ENCODE results near the gene FOXJ1.

Gene FOXJ1

GRCh38 chr17:76173474-76173873, 32.4 kb upstream of the FOXJ1 start:
- TF ChIP-seq NFRKB (IDR thresholded peaks at IDR 0.05) (no peak), FOXM1 (IDR thresholded peaks at IDR 0.05; ENCODE audit: borderline replicate concordance) (no peak), FOXA1 (IDR thresholded peaks at IDR 0.05) (no peak), L3MBTL2 (conservative IDR thresholded peaks at IDR 0.05) (no peak), FOXK2 (IDR thresholded peaks at IDR 0.05) (no peak), LEF1 (IDR thresholded peaks at IDR 0.05; ENCODE audit: borderline replicate concordance) (no peak)
- ChIA-PET POLR2A (no interaction called here), CTCF (interaction anchor here (0.9 kb wide), 1 partner anchor 8 kb away, joined by 6 read pairs; no protein-coding TSS in a partner anchor)
- no peak for DNase-seq (ENCODE audit: extremely low spot score)

GRCh38 chr17:76171706-76172105, 30.7 kb upstream of the FOXJ1 start:
- TF ChIP-seq FOXK2 (IDR thresholded peaks at IDR 0.05) (no peak), NFRKB (IDR thresholded peaks at IDR 0.05) (no peak), HDGF (IDR thresholded peaks at IDR 0.05; ENCODE audit: borderline replicate concordance) (no peak), ELF4 (IDR thresholded peaks at IDR 0.05) (no peak), FOXA1 (IDR thresholded peaks at IDR 0.05) (no peak), PKNOX1 (IDR thresholded peaks at IDR 0.05) (no peak), CTBP1 (IDR thresholded peaks at IDR 0.05; ENCODE audit: borderline replicate concordance) (no peak)
- no peak for DNase-seq (ENCODE audit: extremely low spot score)
- ChIA-PET CTCF (interaction anchor here (0.7 to 1.1 kb wide), 2 partner anchors 10 to 14 kb away, joined by 3 read pairs; no protein-coding TSS in a partner anchor), POLR2A (no interaction called here)

- POLR2A ChIA-PET = no interaction called here
- DNase-seq (ENCODE audit: extremely low spot score) = no peak
- CTCF ChIA-PET = interaction anchor here (0.6 to 0.9 kb wide), 2 partner anchors 10 to 59 kb away, joined by 3 to 5 read pairs; no protein-coding TSS in a partner anchor
- TF ChIP-seq FOXK2 (IDR thresholded peaks at IDR 0.05) = no peak
- no peak for TF ChIP-seq LEF1 (IDR thresholded peaks at IDR 0.05; ENCODE audit: borderline replicate concordance)
- TF ChIP-seq ZNF384 (IDR thresholded peaks at IDR 0.05) = no peak
- no peak for TF ChIP-seq FOXA1 (IDR thresholded peaks at IDR 0.05)
Measured at GRCh38 chr17:76170114-76170513, 29.1 kb upstream of the FOXJ1 start.

GRCh38 chr17:76166906-76167305, 25.9 kb upstream of the FOXJ1 start:
- no peak for DNase-seq (ENCODE audit: extremely low spot score)
- no peak for TF ChIP-seq FOXA1 (IDR thresholded peaks at IDR 0.05)
- TF ChIP-seq ZNF384 (IDR thresholded peaks at IDR 0.05) = no peak
- no peak for TF ChIP-seq L3MBTL2 (conservative IDR thresholded peaks at IDR 0.05)
- TF ChIP-seq LEF1 (IDR thresholded peaks at IDR 0.05; ENCODE audit: borderline replicate concordance) = no peak
- TF ChIP-seq SP1 (IDR thresholded peaks at IDR 0.05) = no peak
- TF ChIP-seq CTBP1 (IDR thresholded peaks at IDR 0.05; ENCODE audit: borderline replicate concordance) = no peak
- no peak for TF ChIP-seq ELF4 (IDR thresholded peaks at IDR 0.05)
- TF ChIP-seq FOXM1 (IDR thresholded peaks at IDR 0.05; ENCODE audit: borderline replicate concordance) = no peak
- no peak for TF ChIP-seq HDGF (IDR thresholded peaks at IDR 0.05; ENCODE audit: borderline replicate concordance)
- TF ChIP-seq SUZ12 (IDR thresholded peaks at IDR 0.05) = no peak
- no peak for TF ChIP-seq PKNOX1 (IDR thresholded peaks at IDR 0.05)
- no peak for TF ChIP-seq BHLHE40 (IDR thresholded peaks at IDR 0.05; ENCODE audit: borderline replicate concordance)
- no peak for TF ChIP-seq FOXK2 (IDR thresholded peaks at IDR 0.05)
- no peak for TF ChIP-seq ARNT (IDR thresholded peaks at IDR 0.05)
- no peak for TF ChIP-seq NFRKB (IDR thresholded peaks at IDR 0.05)
- no peak for TF ChIP-seq TARDBP (IDR thresholded peaks at IDR 0.05)
- POLR2A ChIA-PET = no interaction called here
- CTCF ChIA-PET = interaction anchor here (0.6 to 0.9 kb wide), 5 partner anchors 11 to 856 kb away, joined by 3 to 8 read pairs (median 3); no protein-coding TSS in a partner anchor

- DNase-seq (ENCODE audit: extremely low spot score) = no peak
Measured at GRCh38 chr17:76166168-76166567, 25.1 kb upstream of the FOXJ1 start.

GRCh38 chr17:76164331-76164730, 23.3 kb upstream of the FOXJ1 start:
- TF ChIP-seq SP1 (IDR thresholded peaks at IDR 0.05) (no peak), SUZ12 (IDR thresholded peaks at IDR 0.05) (no peak), BHLHE40 (IDR thresholded peaks at IDR 0.05; ENCODE audit: borderline replicate concordance) (no peak), NFRKB (IDR thresholded peaks at IDR 0.05) (no peak), L3MBTL2 (conservative IDR thresholded peaks at IDR 0.05) (no peak), ARNT (IDR thresholded peaks at IDR 0.05) (no peak), LEF1 (IDR thresholded peaks at IDR 0.05; ENCODE audit: borderline replicate concordance) (no peak), FOXK2 (IDR thresholded peaks at IDR 0.05) (no peak), TARDBP (IDR thresholded peaks at IDR 0.05) (no peak), PKNOX1 (IDR thresholded peaks at IDR 0.05) (no peak), FOXM1 (IDR thresholded peaks at IDR 0.05; ENCODE audit: borderline replicate concordance) (no peak)
- DNase-seq (ENCODE audit: extremely low spot score) = no peak
- ChIA-PET CTCF (no interaction called here), POLR2A (no interaction called here)

More at GRCh38 chr17:76166168-76166567, 25.1 kb upstream of the FOXJ1 start:
- TF ChIP-seq ZNF384 (IDR thresholded peaks at IDR 0.05) (no peak), TARDBP (IDR thresholded peaks at IDR 0.05) (no peak), ELF4 (IDR thresholded peaks at IDR 0.05) (no peak), PKNOX1 (IDR thresholded peaks at IDR 0.05) (no peak), NFRKB (IDR thresholded peaks at IDR 0.05) (no peak), LEF1 (IDR thresholded peaks at IDR 0.05; ENCODE audit: borderline replicate concordance) (no peak), FOXK2 (IDR thresholded peaks at IDR 0.05) (no peak), SUZ12 (IDR thresholded peaks at IDR 0.05) (no peak), CTBP1 (IDR thresholded peaks at IDR 0.05; ENCODE audit: borderline replicate concordance) (no peak), BHLHE40 (IDR thresholded peaks at IDR 0.05; ENCODE audit: borderline replicate concordance) (no peak), SP1 (IDR thresholded peaks at IDR 0.05) (no peak), HDGF (IDR thresholded peaks at IDR 0.05; ENCODE audit: borderline replicate concordance) (no peak), L3MBTL2 (conservative IDR thresholded peaks at IDR 0.05) (no peak), FOXA1 (IDR thresholded peaks at IDR 0.05) (no peak), ARNT (IDR thresholded peaks at IDR 0.05) (no peak), FOXM1 (IDR thresholded peaks at IDR 0.05; ENCODE audit: borderline replicate concordance) (no peak)
- POLR2A ChIA-PET = no interaction called here
- CTCF ChIA-PET = interaction anchor here (0.6 to 0.9 kb wide), 5 partner anchors 12 to 855 kb away, joined by 3 to 8 read pairs (median 3); no protein-coding TSS in a partner anchor

Measured in HEK293T (cell line).